Endothelial cell of umbilical vein (primary cell): ENCODE measurements around the gene RAC2. TPM values are rescaled to one million over a fixed set of nuclear protein-coding genes. Genes with fewer than 3 reads are reported as not detected.

Experiments
- BruUV-seq: library from RNA; stranded (reverse); fragments of 400-500 nt; replicated peaks from 2 replicates; lab custom pipeline; 2021; lab: Mats Ljungman, UMichigan
- CTCF ChIA-PET: fragments of 300-600, 350-600 bp; sonication (Branson Sonifier 250); formaldehyde crosslinking; loops from one replicate; lab custom pipeline; 2021; ENCODE audit warnings: antibody characterized with exemption, inconsistent platforms; lab: Charles Lee
- POLR2A ChIA-PET: fragments of 300-600, 350-600 bp; sonication (Branson Sonifier 250); formaldehyde crosslinking; loops from one replicate; lab custom pipeline; 2021; ENCODE audit warnings: antibody characterized with exemption, inconsistent platforms; lab: Charles Lee
- DNase-seq: peaks from one replicate; pipeline ENCODE4 v3.0.0-alpha.2; 2011; ENCODE audit warnings: low read depth, low spot score
- FAIRE-seq: peaks from 2 replicates; lab custom pipeline; 2011; peaks lifted over from hg19 to GRCh38; lab: Jason Lieb, UNC
- H2AFZ ChIP-seq: 2 replicates; pipeline ENCODE4 v1.6.0; 2012; ENCODE audit warnings: low read depth, low read length, control low read depth, inconsistent platforms
- H3K27ac ChIP-seq: 2 replicates; pipeline ENCODE4 v1.5.1; 2011; ENCODE audit warnings: low read depth, mild to moderate bottlenecking, control low read depth, low read length, moderate library complexity; ENCODE audit not compliant: insufficient read depth
- H3K27me3 ChIP-seq, 2 experiments: 2 replicates each; pipeline versions ENCODE4 v1.6.0 to v1.6.1; 2011; ENCODE audit warnings: low read length in 2 of 2, mixed read lengths in 1 of 2; ENCODE audit not compliant: control insufficient read depth in 2 of 2, insufficient read depth in 2 of 2
- H3K36me3 ChIP-seq, 2 experiments: 2 replicates in 1 of 2; 3 replicates in 1 of 2; pipeline ENCODE4 v1.5.1; 2011; ENCODE audit warnings: low read length in 2 of 2, mild to moderate bottlenecking in 1 of 2, moderate library complexity in 1 of 2; ENCODE audit not compliant: control insufficient read depth in 2 of 2, insufficient read depth in 2 of 2; ENCODE audit errors: extremely low read depth in 1 of 2
- H3K4me1 ChIP-seq: 3 replicates; pipeline ENCODE4 v1.5.1; 2011; ENCODE audit warnings: mild to moderate bottlenecking, low read length; ENCODE audit not compliant: control insufficient read depth, insufficient read depth; ENCODE audit errors: extremely low read depth
- H3K4me2 ChIP-seq: 2 replicates; pipeline ENCODE4 v1.6.1; 2011; ENCODE audit warnings: low read length, control low read depth, mixed read lengths; ENCODE audit not compliant: insufficient read depth
- H3K4me3 ChIP-seq, 3 experiments: fragments of 200-600 bp in 1 of 3; sonication (generic), shearing (Covaris generic) in 1 of 3; replicated peaks in 1 of 3; 2 replicates each; pipeline ENCODE4 v1.5.1; 2011 to 2016; ENCODE audit warnings: control low read depth in 3 of 3, low read length in 3 of 3, mild to moderate bottlenecking in 2 of 3, inconsistent platforms in 1 of 3, low read depth in 1 of 3, moderate library complexity in 1 of 3; ENCODE audit not compliant: insufficient read depth in 1 of 3
- H3K79me2 ChIP-seq: 2 replicates; pipeline ENCODE4 v1.6.0; 2012; ENCODE audit warnings: low read length, inconsistent platforms; ENCODE audit not compliant: control insufficient read depth, insufficient read depth
- H3K9ac ChIP-seq: replicated peaks from 2 replicates; pipeline ENCODE3; 2011; ENCODE audit warnings: low read length, control low read depth; ENCODE audit not compliant: insufficient read depth; ENCODE audit errors: extremely low read depth
- H3K9me1 ChIP-seq: replicated peaks from 3 replicates; pipeline ENCODE4 v1.6.0; 2011; ENCODE audit warnings: mild to moderate bottlenecking, low read length; ENCODE audit not compliant: control insufficient read depth, insufficient read depth; ENCODE audit errors: extremely low read depth
- H3K9me3 ChIP-seq: replicated peaks from 2 replicates; pipeline ENCODE4 v1.5.1; 2012; ENCODE audit warnings: low read length, inconsistent platforms; ENCODE audit not compliant: control insufficient read depth, insufficient read depth
- H4K20me1 ChIP-seq: replicated peaks from 2 replicates; pipeline ENCODE3; 2011; ENCODE audit warnings: mild to moderate bottlenecking, low read length; ENCODE audit not compliant: control insufficient read depth, insufficient read depth; ENCODE audit errors: extremely low read depth
- EZH2 ChIP-seq: IDR thresholded peaks from 2 replicates; pipeline ENCODE4 v1.6.1; 2012; ENCODE audit warnings: borderline replicate concordance, low read depth, mild to moderate bottlenecking, moderate library complexity, low read length, inconsistent platforms; ENCODE audit not compliant: severe bottlenecking
- FOS ChIP-seq: IDR thresholded peaks from 2 replicates; pipeline ENCODE4 v1.6.1; 2011; ENCODE audit warnings: mild to moderate bottlenecking, low read length, moderate library complexity, borderline replicate concordance; ENCODE audit not compliant: insufficient read depth
- GATA2 ChIP-seq: IDR thresholded peaks from 2 replicates; pipeline ENCODE4 v1.7.0; 2011; ENCODE audit warnings: low read depth, mild to moderate bottlenecking, moderate library complexity, mixed read lengths, low read length; ENCODE audit not compliant: insufficient read length, insufficient read depth
- JUN ChIP-seq: IDR thresholded peaks from 2 replicates; pipeline ENCODE4 v1.6.1; 2011; ENCODE audit warnings: borderline replicate concordance, low read depth; ENCODE audit not compliant: insufficient read length, insufficient read depth
- MAX ChIP-seq: IDR thresholded peaks from 2 replicates; pipeline ENCODE4 v1.6.1; 2011; ENCODE audit not compliant: insufficient read depth, insufficient read length
- MYC ChIP-seq: IDR thresholded peaks from one replicate; pipeline ENCODE4 v1.6.1; 2011; ENCODE audit warnings: mild to moderate bottlenecking, low read depth, low read length
- POLR2A ChIP-seq: IDR thresholded peaks from 2 replicates; pipeline ENCODE4 v1.6.1; 2012; ENCODE audit warnings: low read depth, mild to moderate bottlenecking, control low read depth, low read length
- POLR2AphosphoS5 ChIP-seq: IDR thresholded peaks from 2 replicates; pipeline ENCODE4 v1.6.1; 2012; ENCODE audit warnings: low read depth, mild to moderate bottlenecking, control low read depth, low read length, moderate library complexity; ENCODE audit not compliant: insufficient read depth
- dilution Hi-C: fragments of 300-500 bp; cut with MboI; formaldehyde crosslinking; loops from one replicate; pipeline ENCODE4 v1.15.0; 2019; ENCODE audit warnings: low sequenced_read_pairs; ENCODE audit not compliant: extremely low pct_ligation_motif_present
- intact Hi-C: fragments of 100-400 bp; cut with micrococcal nuclease; formaldehyde crosslinking; loops from one replicate; pipeline ENCODE4 v1.10.0; 2022
- polyA plus RNA-seq, 4 experiments: library from polyadenylated mRNA; depleted of rRNA in 3 of 4; stranded (reverse) in 3 of 4; unstranded in 1 of 4; fragments of >200 nt; gene quantifications; 2 replicates each; pipeline versions ENCODE4 v1.2.1 to v1.2.3, GENCODE V29; 2011 to 2012; ENCODE audit warnings: missing spikeins in 1 of 4
- total RNA-seq: library from RNA; stranded (reverse); gene quantifications from 2 replicates; pipeline ENCODE4 v1.2.3, GENCODE V29; 2021
- TF ChIP-seq, protein P1 (sequence below), 2 donors: IDR thresholded peaks; 1 replicate in 1 of 2; 2 replicates in 1 of 2; pipeline ENCODE4 v1.5.1; 2011; ENCODE audit warnings: low read length in 2 of 2, mild to moderate bottlenecking in 2 of 2, moderate library complexity in 2 of 2, control low read depth in 1 of 2, inconsistent platforms in 1 of 2, low read depth in 1 of 2; ENCODE audit not compliant: insufficient read depth in 1 of 2; ENCODE audit errors: extremely low read depth in 1 of 2

The RAC2 gene
- total and polyA plus RNA-seq, 2 donors (not counting 3 experiments of a cell fraction or from before 2014, with no cell fraction given), result 122 to 181 TPM

DNA sequence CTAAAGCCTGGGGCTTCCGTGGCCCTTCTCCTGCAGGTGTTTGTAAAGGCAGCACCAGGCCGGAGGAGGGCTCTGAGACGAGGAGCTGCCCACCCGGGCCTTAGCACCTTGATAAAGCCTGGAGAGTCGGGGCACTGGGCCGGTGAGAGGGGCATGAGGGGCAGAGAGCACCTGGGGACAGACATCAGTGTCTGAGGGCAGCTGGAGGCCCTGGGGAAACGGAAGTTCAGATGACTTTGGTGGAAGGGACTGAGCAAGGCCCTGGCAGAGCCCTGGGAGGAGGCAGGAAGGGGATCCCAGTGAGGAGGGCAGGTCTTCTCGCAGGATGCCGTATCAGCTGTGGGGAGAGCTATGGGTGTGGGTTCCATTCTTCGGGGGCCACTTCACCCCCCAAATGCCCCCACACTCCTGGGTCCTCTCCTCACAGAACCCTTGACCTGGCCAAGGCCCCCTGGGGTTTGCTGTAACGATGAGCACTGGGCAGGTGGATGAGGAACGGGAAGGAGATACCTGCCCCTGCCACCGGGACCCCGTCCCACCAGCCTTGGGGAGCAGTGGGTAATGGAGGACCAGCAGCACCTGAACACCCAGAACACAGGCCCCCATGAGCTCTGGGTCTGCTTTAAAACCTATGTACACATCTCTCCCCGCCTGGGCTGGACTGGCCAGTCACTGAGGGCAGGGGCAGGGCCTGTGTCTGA lies 63.4 kb downstream of the RAC2 start:
- H3K36me3 ChIP-seq, result no peaks in the 10 kb centered on the region
- BruUV-seq, result TSS peak; percentile 34
- no peak overlapping the region for H3K4me3 ChIP-seq
- H3K9me3 ChIP-seq, result no peaks in the 10 kb centered on the region
- intact Hi-C loops (no loop called here), dilution Hi-C loops (no loop called here)
- H3K9me1 ChIP-seq, result no peaks in the 10 kb centered on the region
- H3K79me2 ChIP-seq, result no peaks in the 10 kb centered on the region
- H3K9ac ChIP-seq, result no peak overlapping the region
- no peak for TF ChIP-seq POLR2A
- TF ChIP-seq GATA2, result no peak
- TF ChIP-seq JUN, result no peak
- no peak for TF ChIP-seq MYC
- no peak for TF ChIP-seq POLR2AphosphoS5
- no peak for TF ChIP-seq EZH2
- TF ChIP-seq FOS, result no peak
- TF ChIP-seq MAX, result no peak
- TF ChIP-seq, protein P1, sequence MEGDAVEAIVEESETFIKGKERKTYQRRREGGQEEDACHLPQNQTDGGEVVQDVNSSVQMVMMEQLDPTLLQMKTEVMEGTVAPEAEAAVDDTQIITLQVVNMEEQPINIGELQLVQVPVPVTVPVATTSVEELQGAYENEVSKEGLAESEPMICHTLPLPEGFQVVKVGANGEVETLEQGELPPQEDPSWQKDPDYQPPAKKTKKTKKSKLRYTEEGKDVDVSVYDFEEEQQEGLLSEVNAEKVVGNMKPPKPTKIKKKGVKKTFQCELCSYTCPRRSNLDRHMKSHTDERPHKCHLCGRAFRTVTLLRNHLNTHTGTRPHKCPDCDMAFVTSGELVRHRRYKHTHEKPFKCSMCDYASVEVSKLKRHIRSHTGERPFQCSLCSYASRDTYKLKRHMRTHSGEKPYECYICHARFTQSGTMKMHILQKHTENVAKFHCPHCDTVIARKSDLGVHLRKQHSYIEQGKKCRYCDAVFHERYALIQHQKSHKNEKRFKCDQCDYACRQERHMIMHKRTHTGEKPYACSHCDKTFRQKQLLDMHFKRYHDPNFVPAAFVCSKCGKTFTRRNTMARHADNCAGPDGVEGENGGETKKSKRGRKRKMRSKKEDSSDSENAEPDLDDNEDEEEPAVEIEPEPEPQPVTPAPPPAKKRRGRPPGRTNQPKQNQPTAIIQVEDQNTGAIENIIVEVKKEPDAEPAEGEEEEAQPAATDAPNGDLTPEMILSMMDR (IDR thresholded peaks at IDR 0.05; ENCODE audit: extremely low read depth in 1 of 2, insufficient read depth in 1 of 2, low read depth in 1 of 2, low read length in 2 of 2), result no peak
- ChIA-PET CTCF (interaction anchor here (1.1 kb wide), 1 partner anchor 10 kb away, joined by 4 read pairs; no protein-coding TSS in a partner anchor), POLR2A (no interaction called here)
- no peak overlapping the region for H3K4me2 ChIP-seq
- H3K27me3 ChIP-seq, result no peaks in the 10 kb centered on the region
- H3K4me1 ChIP-seq, result peaks cover 30% of the 10 kb centered on the region
- no peaks in the 10 kb centered on the region for H4K20me1 ChIP-seq
- FAIRE-seq (no peak), DNase-seq (no peak)
- H2AFZ ChIP-seq, result no peak overlapping the region
- no peak overlapping the region for H3K27ac ChIP-seq
